HEK293 (cell line): ENCODE data around the gene IMMP2L.

Source experiments
- CTCF ChIA-PET: fragments of 350-600 bp; formaldehyde crosslinking; extraction: SDS; loops from one replicate; lab custom pipeline; 2021; ENCODE audit warnings: antibody characterized with exemption; lab: Yijun Ruan, JAX
- POLR2A ChIA-PET: fragments of 300-600 bp; formaldehyde crosslinking; extraction: SDS; loops from one replicate; lab custom pipeline; 2020; ENCODE audit warnings: antibody characterized with exemption, inconsistent platforms; lab: Yijun Ruan, JAX
- H3K27ac ChIP-seq: fragments of 200-500 bp; sonication (Bioruptor generic); 2 replicates; pipeline ENCODE4 v1.5.1; 2014; ENCODE audit warnings: low read depth, low read length, control low read depth, inconsistent platforms; ENCODE audit errors: extremely low read depth
- H3K36me3 ChIP-seq, 2 experiments: fragments of 200-500 bp in 1 of 2; sonication (Bioruptor generic) in 1 of 2; 1 replicate in 1 of 2; 2 replicates in 1 of 2; pipeline ENCODE4 v1.5.1; 2014 to 2017; ENCODE audit warnings: inconsistent platforms in 2 of 2, low read length in 2 of 2; ENCODE audit not compliant: control insufficient read depth in 2 of 2, insufficient read depth in 1 of 2
- H3K4me1 ChIP-seq: fragments of 200-500 bp; sonication (Bioruptor generic); 2 replicates; pipeline ENCODE4 v1.5.1; 2014; ENCODE audit warnings: mild to moderate bottlenecking, low read length, inconsistent platforms; ENCODE audit not compliant: control insufficient read depth, insufficient read depth
- H3K4me3 ChIP-seq: 2 replicates; pipeline ENCODE4 v1.5.1; 2011; ENCODE audit warnings: low read depth, mild to moderate bottlenecking, control low read depth, low read length, moderate library complexity
- H3K9me3 ChIP-seq: fragments of 200-500 bp; sonication (Bioruptor generic); 2 replicates; pipeline ENCODE4 v1.5.1; 2014; ENCODE audit warnings: low read depth, low read length, inconsistent platforms; ENCODE audit not compliant: control insufficient read depth, insufficient read depth
- BCL11A ChIP-seq: fragments of 450-650 bp; formaldehyde crosslinking; IDR thresholded peaks from 2 replicates; pipeline ENCODE4 v1.5.1; 2016; ENCODE audit warnings: low read depth, missing biosample characterization, missing genetic modification characterization
- GFI1B ChIP-seq: fragments of 450-650 bp; formaldehyde crosslinking; IDR thresholded peaks from 2 replicates; pipeline ENCODE4 v1.5.1; 2016; ENCODE audit warnings: missing biosample characterization, missing genetic modification characterization
- HOXD13 ChIP-seq: sonication (generic); formaldehyde crosslinking; IDR thresholded peaks from 2 replicates; pipeline ENCODE4 v1.8.0; 2022; ENCODE audit warnings: missing genetic modification reagents, borderline replicate concordance
- IKZF3 ChIP-seq: fragments of 450-650 bp; IDR thresholded peaks from 2 replicates; pipeline ENCODE4 v1.5.0; 2018; ENCODE audit warnings: missing biosample characterization, mild to moderate bottlenecking, missing genetic modification characterization, moderate library complexity
- OVOL3 ChIP-seq: fragments of 450-650 bp; formaldehyde crosslinking; IDR thresholded peaks from 2 replicates; pipeline ENCODE4 v1.5.1; 2016; ENCODE audit warnings: missing biosample characterization, missing genetic modification characterization
- WT1 ChIP-seq: fragments of 450-650 bp; formaldehyde crosslinking; IDR thresholded peaks from 2 replicates; pipeline ENCODE4 v1.5.1; 2016; ENCODE audit warnings: missing biosample characterization, missing genetic modification characterization
- YY1 ChIP-seq: fragments of 450-650 bp; formaldehyde crosslinking; IDR thresholded peaks from 2 replicates; pipeline ENCODE4 v1.5.1; 2018; ENCODE audit warnings: missing biosample characterization, missing genetic modification characterization
- YY2 ChIP-seq: fragments of 450-650 bp; formaldehyde crosslinking; IDR thresholded peaks from 2 replicates; pipeline ENCODE4 v1.5.1; 2016; ENCODE audit warnings: missing biosample characterization, missing genetic modification characterization
- ZFHX2 ChIP-seq: fragments of 450-650 bp; formaldehyde crosslinking; conservative IDR thresholded peaks from 2 replicates; pipeline ENCODE4 v1.5.1; 2016; ENCODE audit warnings: missing biosample characterization, missing genetic modification characterization
- ZFP37 ChIP-seq: fragments of 450-650 bp; formaldehyde crosslinking; IDR thresholded peaks from 2 replicates; pipeline ENCODE4 v1.5.1; 2016; ENCODE audit warnings: missing biosample characterization, missing genetic modification characterization
- ZNF175 ChIP-seq: fragments of 450-650 bp; formaldehyde crosslinking; IDR thresholded peaks from 2 replicates; pipeline ENCODE4 v1.5.1; 2016; ENCODE audit warnings: missing biosample characterization, missing genetic modification characterization
- ZNF184 ChIP-seq: fragments of 450-650 bp; IDR thresholded peaks from 2 replicates; pipeline ENCODE4 v1.5.1; 2018; ENCODE audit warnings: missing biosample characterization, mild to moderate bottlenecking, missing genetic modification characterization
- ZNF335 ChIP-seq: fragments of 450-650 bp; formaldehyde crosslinking; conservative IDR thresholded peaks from 2 replicates; pipeline ENCODE4 v1.5.1; 2016; ENCODE audit warnings: missing biosample characterization, missing genetic modification characterization
- ZNF423 ChIP-seq: fragments of 450-650 bp; formaldehyde crosslinking; IDR thresholded peaks from 2 replicates; pipeline ENCODE4 v1.5.1; 2016; ENCODE audit warnings: missing biosample characterization, missing genetic modification characterization
- ZNF510 ChIP-seq: fragments of 450-650 bp; formaldehyde crosslinking; IDR thresholded peaks from 2 replicates; pipeline ENCODE4 v1.5.1; 2018; ENCODE audit warnings: mild to moderate bottlenecking, missing genetic modification characterization, missing biosample characterization; ENCODE audit not compliant: insufficient replicate concordance
- ZNF513 ChIP-seq: fragments of 450-650 bp; IDR thresholded peaks from 2 replicates; pipeline ENCODE4 v1.5.1; 2018; ENCODE audit warnings: missing biosample characterization, missing genetic modification characterization
- ZNF571 ChIP-seq: fragments of 450-650 bp; formaldehyde crosslinking; IDR thresholded peaks from 2 replicates; pipeline ENCODE4 v1.5.0; 2017; ENCODE audit warnings: missing biosample characterization, missing genetic modification characterization
- ZNF585B ChIP-seq: fragments of 450-650 bp; formaldehyde crosslinking; IDR thresholded peaks from 2 replicates; pipeline ENCODE4 v1.5.1; 2016; ENCODE audit warnings: missing biosample characterization, missing genetic modification characterization
- ZNF660 ChIP-seq: fragments of 450-650 bp; IDR thresholded peaks from 2 replicates; pipeline ENCODE4 v1.5.1; 2018; ENCODE audit warnings: missing biosample characterization, mild to moderate bottlenecking, missing genetic modification characterization
- ZNF701 ChIP-seq: fragments of 450-650 bp; formaldehyde crosslinking; IDR thresholded peaks from 2 replicates; pipeline ENCODE4 v1.5.1; 2016; ENCODE audit warnings: missing biosample characterization, missing genetic modification characterization
- ZNF707 ChIP-seq: fragments of 450-650 bp; formaldehyde crosslinking; IDR thresholded peaks from 2 replicates; pipeline ENCODE4 v1.5.1; 2016; ENCODE audit warnings: missing biosample characterization, missing genetic modification characterization
- ZNF76 ChIP-seq: fragments of 450-650 bp; formaldehyde crosslinking; IDR thresholded peaks from 2 replicates; pipeline ENCODE4; 2016; ENCODE audit warnings: low read depth, missing biosample characterization, missing genetic modification characterization, borderline replicate concordance
- ZSCAN5A ChIP-seq: fragments of 450-650 bp; formaldehyde crosslinking; IDR thresholded peaks from 2 replicates; pipeline ENCODE4 v1.5.1; 2016; ENCODE audit warnings: missing biosample characterization, missing genetic modification characterization

The IMMP2L gene

GRCh38 chr7:111160297-111160696 lies 402.0 kb downstream of the IMMP2L start (continued):
- TF ChIP-seq ZFHX2 (tag by site-specific recombination) (no peak), ZSCAN5A (tag by site-specific recombination) (no peak), ZNF175 (tag by site-specific recombination) (no peak), BCL11A (tag by site-specific recombination) (no peak)

GRCh38 chr7:111159426-111159825 lies 402.9 kb downstream of the IMMP2L start:
- CTCF ChIA-PET: no interaction called here

GRCh38 chr7:111150709-111151108 lies 411.6 kb downstream of the IMMP2L start:
- H3K27ac ChIP-seq: no peak overlapping the region
- ChIA-PET POLR2A (no interaction called here), CTCF (interaction anchor here (0.6 kb wide), 1 partner anchor 587 kb away, joined by 3 read pairs; no protein-coding TSS in a partner anchor)
- H3K9me3 ChIP-seq: no peaks in the 10 kb centered on the region
- H3K36me3 ChIP-seq: no peaks in the 10 kb centered on the region
- H3K4me1 ChIP-seq: no peaks in the 10 kb centered on the region
- H3K4me3 ChIP-seq: no peak overlapping the region
- no peak for TF ChIP-seq ZNF335
- TF ChIP-seq HOXD13 (CRISPR knock-in tag): no peak
- no peak for TF ChIP-seq GFI1B (tag by site-specific recombination)
- TF ChIP-seq ZNF423 (tag by site-specific recombination): no peak
- no peak for TF ChIP-seq ZNF510 (tag by site-specific recombination)

More at GRCh38 chr7:111159426-111159825, 402.9 kb downstream of the IMMP2L start:
- H3K4me1 ChIP-seq: no peaks in the 10 kb centered on the region
- H3K9me3 ChIP-seq: no peaks in the 10 kb centered on the region
- H3K4me3 ChIP-seq: no peak overlapping the region
- H3K36me3 ChIP-seq: no peaks in the 10 kb centered on the region
- H3K27ac ChIP-seq: no peak overlapping the region
- no peak for TF ChIP-seq IKZF3 (tag by site-specific recombination)
- no peak for TF ChIP-seq YY1 (tag by site-specific recombination)
- TF ChIP-seq OVOL3 (tag by site-specific recombination): no peak
- no peak for TF ChIP-seq ZNF76 (tag by site-specific recombination)
- TF ChIP-seq ZFP37 (tag by site-specific recombination): no peak
- no peak for TF ChIP-seq ZNF513
- TF ChIP-seq ZNF571: no peak
- no peak for TF ChIP-seq ZNF585B (tag by site-specific recombination)
- TF ChIP-seq WT1 (tag by site-specific recombination): no peak
- TF ChIP-seq ZNF707 (tag by site-specific recombination): no peak
- TF ChIP-seq ZNF184 (tag by site-specific recombination): no peak
- TF ChIP-seq ZNF701 (tag by site-specific recombination): no peak
- TF ChIP-seq ZNF335: no peak
- TF ChIP-seq ZNF660: no peak
- TF ChIP-seq YY2 (tag by site-specific recombination): no peak
- POLR2A ChIA-PET: no interaction called here
